Measurements from ENCODE around the gene LRRC3B.

Gene LRRC3B

DNA sequence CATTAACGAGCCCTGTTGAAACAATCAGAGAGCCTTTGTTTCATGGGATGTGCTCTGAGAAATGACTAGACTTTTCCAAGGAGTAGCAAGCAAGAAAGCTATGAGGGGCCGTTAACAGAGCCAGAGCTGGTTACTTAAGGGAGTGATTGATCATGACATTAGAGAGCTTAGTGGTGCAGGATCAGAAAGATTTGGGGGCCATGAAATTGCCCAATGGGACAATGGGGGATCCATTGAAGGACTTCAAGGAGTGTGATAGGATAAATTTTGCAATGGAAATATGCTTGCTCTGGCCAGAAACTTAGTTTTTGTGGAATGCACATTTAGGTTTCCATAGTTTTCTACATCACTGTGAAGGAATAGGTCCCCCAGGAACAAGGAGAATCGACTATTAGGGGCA lies 45.6 kb downstream of the LRRC3B start:
- no peak overlapping the region for H3K4me3 ChIP-seq
- no peaks in the 10 kb centered on the region for H3K27me3 ChIP-seq
- TF ChIP-seq CTCF (IDR thresholded peaks at IDR 0.05), result no peak
- H3K36me3 ChIP-seq, result no peaks in the 10 kb centered on the region
- H3K27ac ChIP-seq, result no peak overlapping the region
- intact Hi-C loops (cut with DNase I; ENCODE audit: low total_unique reads), result no loop called here
- no peaks in the 10 kb centered on the region for H3K4me1 ChIP-seq
- DNase-seq, result no peak
- H3K9me3 ChIP-seq, result no peaks in the 10 kb centered on the region

- H3K27ac ChIP-seq, result no peak overlapping the region
- H3K9me3 ChIP-seq, result no peaks in the 10 kb centered on the region
- no peak for DNase-seq
- intact Hi-C loops (cut with DNase I; ENCODE audit: low total_unique reads), result no loop called here
- no peaks in the 10 kb centered on the region for H3K27me3 ChIP-seq
- H3K4me1 ChIP-seq, result no peaks in the 10 kb centered on the region
- H3K36me3 ChIP-seq, result no peaks in the 10 kb centered on the region
- H3K4me3 ChIP-seq, result no peak overlapping the region
- no peak for TF ChIP-seq CTCF (IDR thresholded peaks at IDR 0.05)
These were observed 46.1 kb downstream of the LRRC3B start for GRCh38 chr3:26668696-26669095.

GRCh38 chr3:26675336-26675735 lies 52.8 kb downstream of the LRRC3B start:
- no peak for TF ChIP-seq CTCF (IDR thresholded peaks at IDR 0.05)
- H3K4me3 ChIP-seq, result no peak overlapping the region
- intact Hi-C loops (cut with DNase I; ENCODE audit: low total_unique reads), result no loop called here
- DNase-seq, result no peak
- H3K27ac ChIP-seq, result no peak overlapping the region
- no peaks in the 10 kb centered on the region for H3K4me1 ChIP-seq
- H3K9me3 ChIP-seq, result no peaks in the 10 kb centered on the region
- no peaks in the 10 kb centered on the region for H3K27me3 ChIP-seq
- no peaks in the 10 kb centered on the region for H3K36me3 ChIP-seq

- no peak overlapping the region for H3K4me3 ChIP-seq
- no peaks in the 10 kb centered on the region for H3K4me1 ChIP-seq
- intact Hi-C loops (cut with DNase I; ENCODE audit: low total_unique reads), result no loop called here
- DNase-seq, result no peak
- no peak for TF ChIP-seq CTCF (IDR thresholded peaks at IDR 0.05)
- no peaks in the 10 kb centered on the region for H3K36me3 ChIP-seq
- no peaks in the 10 kb centered on the region for H3K27me3 ChIP-seq
- H3K9me3 ChIP-seq, result no peaks in the 10 kb centered on the region
- no peak overlapping the region for H3K27ac ChIP-seq
These were observed 59.1 kb downstream of the LRRC3B start for GRCh38 chr3:26681632-26682031.

DNA sequence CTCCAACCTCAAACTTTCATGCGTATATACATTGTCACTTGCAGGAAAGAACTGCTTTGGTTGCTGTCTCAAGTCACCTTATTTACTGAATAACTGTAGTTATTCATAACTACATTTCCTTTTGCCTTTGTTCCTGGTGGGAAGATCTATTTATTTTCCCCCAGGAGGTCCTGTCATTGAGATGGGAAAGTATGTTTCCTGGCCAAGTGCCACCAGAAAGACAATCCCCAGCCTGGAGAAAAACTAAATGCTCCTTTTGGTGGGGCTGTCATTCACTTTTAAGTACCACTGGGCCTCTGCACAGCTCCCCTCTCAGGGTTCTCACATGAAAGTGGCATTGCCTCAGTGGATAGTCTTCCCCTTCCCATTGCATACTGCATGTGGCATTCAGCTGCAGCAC lies 59.8 kb downstream of the LRRC3B start:
- H3K27ac ChIP-seq, result no peak overlapping the region
- no peak for TF ChIP-seq CTCF (IDR thresholded peaks at IDR 0.05)
- H3K36me3 ChIP-seq, result no peaks in the 10 kb centered on the region
- no peaks in the 10 kb centered on the region for H3K27me3 ChIP-seq
- no peaks in the 10 kb centered on the region for H3K4me1 ChIP-seq
- no peak overlapping the region for H3K4me3 ChIP-seq
- DNase-seq, result no peak
- intact Hi-C loops (cut with DNase I; ENCODE audit: low total_unique reads), result no loop called here
- H3K9me3 ChIP-seq, result no peaks in the 10 kb centered on the region

GRCh38 chr3:26683902-26684301 lies 61.3 kb downstream of the LRRC3B start:
- no peak for TF ChIP-seq CTCF (IDR thresholded peaks at IDR 0.05)
- no peak for DNase-seq
- Histone ChIP-seq H3K27ac (no peak overlapping the region), H3K9me3 (no peaks in the 10 kb centered on the region), H3K36me3 (no peaks in the 10 kb centered on the region), H3K27me3 (no peaks in the 10 kb centered on the region), H3K4me1 (no peaks in the 10 kb centered on the region), H3K4me3 (no peak overlapping the region)
- intact Hi-C loops (cut with DNase I; ENCODE audit: low total_unique reads), result no loop called here

Data from tibial artery (tissue), 4 donors.